Suprapubic skin (tissue), 4 donors: ENCODE results near the gene FRMD4A. TPM values are rescaled to one million over a fixed set of nuclear protein-coding genes. Genes with fewer than 3 reads are reported as not detected.

Experiments used
- DNase-seq, 2 donors: peaks; one replicate each; pipeline ENCODE4 v3.0.0-alpha.2; 2019; ENCODE audit warnings: low spot score in 2 of 2
- H3K27ac ChIP-seq: fragments of 200-600 bp; sonication (generic); one replicate; pipeline ENCODE4 v1.5.1; 2019
- H3K27me3 ChIP-seq: fragments of 200-600 bp; sonication (generic); one replicate; pipeline ENCODE4 v1.5.1; 2019
- H3K36me3 ChIP-seq: fragments of 200-600 bp; sonication (generic); one replicate; pipeline ENCODE4 v1.5.1; 2019
- H3K4me1 ChIP-seq: fragments of 200-600 bp; sonication (generic); one replicate; pipeline ENCODE4 v1.5.1; 2019
- H3K4me3 ChIP-seq: fragments of 200-600 bp; sonication (generic); one replicate; pipeline ENCODE4 v1.5.1; 2019; ENCODE audit warnings: mild to moderate bottlenecking
- H3K9me3 ChIP-seq: fragments of 200-600 bp; sonication (generic); one replicate; pipeline ENCODE4 v1.5.1; 2019
- CTCF ChIP-seq, 2 donors: fragments of 200-600 bp in 1 of 2; fragments of 450-650 bp in 1 of 2; sonication (generic) in 1 of 2; IDR thresholded peaks; one replicate each; pipeline ENCODE4 v1.5.1; 2016 to 2019; ENCODE audit warnings: antibody characterized with exemption in 2 of 2, mild to moderate bottlenecking in 1 of 2, moderate library complexity in 1 of 2
- EP300 ChIP-seq: sonication (generic); formaldehyde crosslinking; IDR thresholded peaks from one replicate; pipeline ENCODE4 v1.6.1; 2017; ENCODE audit warnings: antibody characterized with exemption
- POLR2A ChIP-seq, 2 donors: fragments of 450-650 bp; IDR thresholded peaks; one replicate each; pipeline ENCODE4 v1.6.1; 2017; ENCODE audit warnings: antibody characterized with exemption in 2 of 2, mild to moderate bottlenecking in 2 of 2, moderate library complexity in 2 of 2
- POLR2AphosphoS5 ChIP-seq, 3 donors: sonication (generic); formaldehyde crosslinking; IDR thresholded peaks; one replicate each; pipeline ENCODE4 v1.6.1; 2017; ENCODE audit warnings: antibody characterized with exemption in 3 of 3
- WGBS: methylation state at CpG from one replicate; pipeline ENCODE4 v1.1.5; 2018; 5-methylcytosine and 5-hydroxymethylcytosine counted together
- total RNA-seq, 4 donors: library from RNA; depleted of rRNA; stranded (reverse); fragments of >200 nt; gene quantifications; one replicate each; pipeline ENCODE4 v1.1.0, GENCODE V29; 2016

Gene FRMD4A
- total RNA-seq, 4 donors from 2014 or later = 27.4 to 86.3 (median 58.0) TPM

- Histone ChIP-seq H3K27me3 (peaks cover 6% of the 10 kb centered on the region), H3K4me1 (no peaks in the 10 kb centered on the region), H3K4me3 (no peak overlapping the region), H3K27ac (no peak overlapping the region), H3K9me3 (no peaks in the 10 kb centered on the region), H3K36me3 (no peaks in the 10 kb centered on the region)
- DNase-seq = no peak
- whole genome bisulfite sequencing = 57% methylated on average over 9 of the region's 9 CpGs
- TF ChIP-seq POLR2AphosphoS5 (IDR thresholded peaks at IDR 0.05) (no peak), EP300 (no peak), CTCF (IDR thresholded peaks at IDR 0.05) (no peak), POLR2A (IDR thresholded peaks at IDR 0.05) (no peak)
These were observed 83.2 kb downstream of the FRMD4A start for GRCh38 chr10:14247377-14248116.

GRCh38 chr10:14244801-14245211 is 85.9 kb downstream of the FRMD4A start:
- Histone ChIP-seq H3K27ac (no peak overlapping the region), H3K4me1 (no peaks in the 10 kb centered on the region), H3K9me3 (no peaks in the 10 kb centered on the region), H3K36me3 (no peaks in the 10 kb centered on the region), H3K4me3 (no peak overlapping the region), H3K27me3 (peaks cover 17% of the 10 kb centered on the region)
- DNase-seq = no peak
- TF ChIP-seq EP300 (no peak), POLR2A (IDR thresholded peaks at IDR 0.05) (no peak), CTCF (IDR thresholded peaks at IDR 0.05) (no peak), POLR2AphosphoS5 (IDR thresholded peaks at IDR 0.05) (no peak)
- 82% methylated on average over 3 of the region's 3 CpGs for WGBS

- Histone ChIP-seq H3K27ac (no peak overlapping the region), H3K27me3 (peaks cover 18% of the 10 kb centered on the region), H3K4me3 (no peak overlapping the region), H3K36me3 (no peaks in the 10 kb centered on the region), H3K9me3 (no peaks in the 10 kb centered on the region), H3K4me1 (no peaks in the 10 kb centered on the region)
- no peak for TF ChIP-seq POLR2AphosphoS5 (IDR thresholded peaks at IDR 0.05)
- no peak for TF ChIP-seq CTCF (IDR thresholded peaks at IDR 0.05)
- TF ChIP-seq EP300 = no peak
- TF ChIP-seq POLR2A (IDR thresholded peaks at IDR 0.05) = no peak
- WGBS = 42% methylated on average over 3 of the region's 3 CpGs
- DNase-seq = no peak
These were observed 86.6 kb downstream of the FRMD4A start for GRCh38 chr10:14244147-14244546.

- Histone ChIP-seq H3K36me3 (no peaks in the 10 kb centered on the region), H3K27ac (no peak overlapping the region), H3K27me3 (peaks cover 18% of the 10 kb centered on the region), H3K4me1 (no peaks in the 10 kb centered on the region), H3K9me3 (no peaks in the 10 kb centered on the region), H3K4me3 (no peak overlapping the region)
- no peak for DNase-seq
- TF ChIP-seq POLR2A (IDR thresholded peaks at IDR 0.05) = no peak
- no peak for TF ChIP-seq CTCF (IDR thresholded peaks at IDR 0.05)
- no peak for TF ChIP-seq EP300
- no peak for TF ChIP-seq POLR2AphosphoS5 (IDR thresholded peaks at IDR 0.05)
- 93% methylated on average over 6 of the region's 6 CpGs for WGBS
These were observed 87.5 kb downstream of the FRMD4A start for GRCh38 chr10:14243221-14243620.

- H3K27ac ChIP-seq = no peak overlapping the region
- no peaks in the 10 kb centered on the region for H3K4me1 ChIP-seq
- no peaks in the 10 kb centered on the region for H3K36me3 ChIP-seq
- 77% methylated on average over 1 of the region's 1 CpG for WGBS
- H3K4me3 ChIP-seq = no peak overlapping the region
- DNase-seq = no peak
- TF ChIP-seq CTCF (IDR thresholded peaks at IDR 0.05) (no peak), EP300 (no peak), POLR2AphosphoS5 (IDR thresholded peaks at IDR 0.05) (no peak), POLR2A (IDR thresholded peaks at IDR 0.05) (no peak)
- peaks cover 24% of the 10 kb centered on the region for H3K27me3 ChIP-seq
- H3K9me3 ChIP-seq = no peaks in the 10 kb centered on the region
These were observed 89.5 kb downstream of the FRMD4A start for GRCh38 chr10:14241196-14241595.
